DMS79 (cell line): ENCODE measurements around the gene PPID.
"Not testable (repeated sequence)": the region's sequence is repeated elsewhere in the genome, so short reads cannot be mapped to it uniquely, and the experiment has no call there.

Experiments
- DNase-seq: peaks from one replicate; lab custom pipeline; 2025; lab: John Stamatoyannopoulos, UW

Gene PPID

DNA sequence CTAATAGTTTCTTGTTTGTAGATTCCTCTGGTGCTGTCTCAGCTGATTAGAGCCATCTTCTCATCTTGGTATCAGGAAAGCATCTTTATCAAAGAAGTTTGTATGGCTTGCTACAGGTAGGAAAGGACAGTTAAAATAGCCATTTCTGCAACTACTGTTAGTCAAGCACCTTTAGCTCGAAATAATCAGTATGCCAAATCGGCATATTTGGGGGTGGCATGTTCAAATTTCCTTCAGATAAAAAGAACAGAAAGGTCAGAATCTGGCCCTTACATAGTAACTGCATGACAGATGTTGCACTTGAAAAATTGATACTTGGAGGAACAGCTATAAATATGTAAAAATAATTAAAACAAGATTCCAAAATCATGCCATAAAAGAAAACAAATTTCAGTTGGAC lies 56.3 kb downstream of the PPID start:
- DNase-seq: no peak

DNA sequence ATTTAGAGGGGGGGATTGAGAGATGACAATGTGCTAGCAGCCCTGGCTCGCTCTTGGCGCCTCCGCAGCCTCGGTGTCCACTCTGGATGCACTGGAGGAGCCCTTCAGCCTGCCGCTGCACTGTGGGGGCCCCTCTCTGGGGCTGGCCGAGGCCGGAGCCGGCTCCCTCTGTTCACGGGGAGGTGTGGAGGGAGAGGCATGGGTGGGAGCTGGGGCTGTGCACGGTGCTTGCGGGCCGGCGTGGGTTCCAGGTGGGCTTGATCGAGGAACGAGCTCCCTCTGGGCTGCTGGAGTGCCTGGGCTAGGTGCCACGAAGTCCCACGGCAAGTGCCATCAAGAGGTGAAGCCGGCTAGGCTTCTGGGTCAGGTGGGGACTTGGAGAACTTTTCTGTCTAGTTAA lies 58.4 kb downstream of the PPID start:
- DNase-seq: no peak

DNA sequence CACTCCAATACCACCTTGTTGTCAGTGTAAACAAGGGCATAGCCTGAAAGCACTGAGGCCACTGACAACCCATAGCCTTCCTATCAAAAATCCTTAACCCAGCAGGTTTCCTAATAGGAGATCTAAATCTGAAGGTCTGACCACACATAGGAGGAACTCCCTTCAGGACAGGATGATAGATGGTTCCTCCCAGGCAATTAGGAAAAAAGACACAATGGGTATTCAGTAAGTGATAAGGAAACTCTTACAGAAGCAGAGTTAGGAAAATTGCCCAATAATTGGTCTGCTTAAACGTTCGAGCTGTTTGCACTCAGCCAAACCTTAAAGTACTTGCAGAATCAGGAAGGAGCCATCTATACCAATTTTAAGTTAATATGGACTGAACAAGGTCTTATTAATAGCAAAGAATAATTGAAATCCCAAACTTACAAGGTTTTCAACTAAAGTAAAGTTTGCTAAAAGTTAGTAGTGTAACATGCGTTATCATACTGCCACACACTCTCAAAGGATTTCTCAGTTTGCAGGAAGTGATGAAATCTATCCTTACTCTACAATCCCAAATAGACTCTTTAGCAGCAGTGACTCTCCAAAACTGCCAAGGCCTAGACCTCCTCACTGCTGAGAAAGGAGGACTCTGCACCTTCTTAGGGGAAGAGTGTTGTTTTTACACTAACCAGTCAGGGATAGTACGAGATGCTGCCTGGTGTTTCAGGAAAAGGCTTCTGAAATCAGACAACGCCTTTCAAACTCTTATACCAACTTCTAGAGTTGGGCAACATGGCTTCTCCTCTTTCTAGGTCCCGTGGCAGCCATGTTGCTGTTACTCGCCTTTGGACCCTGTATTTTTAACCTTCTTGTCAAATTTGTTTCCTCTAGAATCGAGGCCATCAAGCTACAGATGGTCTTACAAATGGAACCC lies 59.2 kb downstream of the PPID start:
- not testable (repeated sequence) for DNase-seq

DNA sequence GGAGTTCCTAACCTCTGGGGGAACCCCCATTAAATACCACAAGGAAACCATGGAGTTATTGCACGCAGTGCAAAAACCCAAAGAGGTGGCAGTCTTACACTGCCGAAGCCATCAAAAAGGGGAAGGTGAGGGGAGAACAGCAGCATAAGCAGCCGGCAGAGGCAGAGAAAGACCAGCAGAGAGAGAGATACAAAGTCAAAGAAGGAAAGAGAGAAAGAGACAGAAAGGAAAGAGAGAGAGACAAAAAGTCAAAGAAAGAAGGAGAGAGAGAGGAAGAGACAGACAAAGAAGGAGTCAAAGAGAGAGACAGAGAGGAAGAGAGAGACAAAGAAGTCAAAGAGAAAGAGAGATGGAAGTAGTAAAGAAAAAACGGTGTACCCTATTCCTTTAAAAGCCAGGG lies 59.9 kb downstream of the PPID start:
- DNase-seq: not testable (repeated sequence)
